CD4-positive, alpha-beta T cell (primary cell): Measurements from ENCODE around the gene KCNAB2. TPM values are rescaled to one million over a fixed set of nuclear protein-coding genes. Genes with fewer than 3 reads are reported as not detected.

Experiments
- ATAC-seq: fragments of 200-7000 bp; cut with Tn5 transposase; one replicate; pipeline ENCODE4 v1.10.0; 2022; ENCODE audit warnings: mild to moderate bottlenecking; ENCODE audit not compliant: poor library complexity
- CTCF ChIA-PET: fragments of 350-600 bp; sonication (Branson Sonifier 250); formaldehyde crosslinking; loops from one replicate; lab custom pipeline; 2021; ENCODE audit warnings: antibody characterized with exemption, inconsistent platforms; lab: Charles Lee
- POLR2A ChIA-PET: fragments of 350-600 bp; sonication (Branson Sonifier 250); formaldehyde crosslinking; loops from one replicate; lab custom pipeline; 2021; ENCODE audit warnings: antibody characterized with exemption, inconsistent platforms; lab: Charles Lee
- DNase-seq, 14 experiments: peaks; one replicate each; pipeline ENCODE4 v3.0.0-alpha.2; 2013 to 2020; ENCODE audit warnings: mixed read lengths in 2 of 14
- H3K27ac ChIP-seq, 2 donors: one replicate each; pipeline versions ENCODE4 v1.5.1 to v1.7.0; 2013; ENCODE audit warnings: low read length in 2 of 2, low read depth in 1 of 2, mild to moderate bottlenecking in 1 of 2
- H3K27me3 ChIP-seq, 2 experiments: 1 replicate in 1 of 2; 2 replicates in 1 of 2; pipeline versions ENCODE4 v1.6.1 to v1.7.0; 2013; ENCODE audit warnings: low read length in 2 of 2, control low read depth in 1 of 2, mild to moderate bottlenecking in 1 of 2, moderate library complexity in 1 of 2; ENCODE audit not compliant: insufficient read depth in 2 of 2, control insufficient read depth in 1 of 2
- H3K36me3 ChIP-seq: one replicate; pipeline ENCODE4 v1.6.1; 2013; ENCODE audit warnings: low read length, control low read depth; ENCODE audit not compliant: insufficient read depth
- H3K4me1 ChIP-seq: one replicate; pipeline ENCODE4 v1.6.1; 2013; ENCODE audit warnings: low read length, control low read depth; ENCODE audit not compliant: insufficient read depth
- H3K4me3 ChIP-seq: one replicate; pipeline ENCODE4 v1.5.1; 2013; ENCODE audit warnings: mild to moderate bottlenecking, low read length, moderate library complexity
- H3K9me3 ChIP-seq, 2 experiments: 1 replicate in 1 of 2; 2 replicates in 1 of 2; pipeline versions ENCODE4 v1.6.1 to v1.7.0; 2013; ENCODE audit warnings: low read length in 2 of 2, mild to moderate bottlenecking in 2 of 2, control low read depth in 1 of 2, moderate library complexity in 1 of 2; ENCODE audit not compliant: control insufficient read depth in 1 of 2, insufficient read depth in 1 of 2
- H3K27ac Mint-ChIP-seq: one replicate; pipeline ENCODE4 v1.8.0; 2020; ENCODE audit warnings: mixed read lengths
- H3K27me3 Mint-ChIP-seq: one replicate; pipeline ENCODE4 v1.8.0; 2021; ENCODE audit warnings: mixed read lengths
- H3K36me3 Mint-ChIP-seq: one replicate; pipeline ENCODE4 v1.8.0; 2021; ENCODE audit warnings: low read depth, mixed read lengths
- H3K4me1 Mint-ChIP-seq: one replicate; pipeline ENCODE4 v1.8.0; 2021; ENCODE audit warnings: low read depth, mixed read lengths
- H3K4me3 Mint-ChIP-seq: one replicate; pipeline ENCODE4 v1.8.0; 2020; ENCODE audit warnings: mild to moderate bottlenecking, mixed read lengths
- H3K9me3 Mint-ChIP-seq: one replicate; pipeline ENCODE4 v1.8.0; 2020; ENCODE audit warnings: mixed read lengths
- intact Hi-C, 2 experiments: fragments of 100-400 bp; cut with DNase I in 1 of 2; cut with micrococcal nuclease in 1 of 2; formaldehyde crosslinking; loops; one replicate each; pipeline versions ENCODE4 v1.15.1 to v1.9.0; 2023 to 2025; cut with DNase I, micrococcal nuclease
- total RNA-seq, 174 experiments: library from RNA in 2 of 174; stranded (reverse) in 2 of 174; gene quantifications; one replicate each; pipeline ENCODE4 v1.2.3 and lab custom pipeline; 2021 to 2026
- TF ChIP-seq, protein P1 (sequence below): fragments of 200-600 bp; IDR thresholded peaks from one replicate; pipeline ENCODE4 v1.8.0; 2022; ENCODE audit warnings: antibody characterized with exemption, mild to moderate bottlenecking

KCNAB2 gene
- total RNA-seq, 2 experiments from 2014 or later, result 147 to 155 TPM

DNA sequence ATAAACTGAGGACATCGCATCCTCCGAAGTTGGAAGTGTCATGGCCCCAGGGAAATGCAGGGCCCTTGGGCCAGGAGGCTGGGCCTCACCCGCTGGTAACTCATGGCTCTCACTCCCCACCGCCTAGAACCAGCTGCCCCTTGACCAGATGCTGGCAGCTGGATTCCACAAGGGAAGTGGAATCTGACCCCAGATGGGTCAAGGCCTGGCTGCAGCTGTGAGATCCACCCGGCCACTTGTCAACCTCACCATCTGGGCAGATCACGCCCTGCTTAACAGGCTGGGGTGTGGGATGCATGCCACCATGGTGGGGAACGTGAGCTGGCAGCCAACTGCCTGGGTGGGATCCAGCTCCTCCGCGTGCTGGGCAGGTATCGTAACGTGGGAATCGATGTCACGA is 25.5 kb downstream of the KCNAB2 start:
- H3K4me3 Mint-ChIP-seq, result no peak overlapping the region
- Histone ChIP-seq H3K27me3 (no peaks in the 10 kb centered on the region), H3K9me3 (no peaks in the 10 kb centered on the region), H3K4me3 (no peak overlapping the region), H3K36me3 (peaks cover 73% of the 10 kb centered on the region), H3K4me1 (no peaks in the 10 kb centered on the region), H3K27ac (no peak overlapping the region)
- H3K27me3 Mint-ChIP-seq, result no peaks in the 10 kb centered on the region
- intact Hi-C loops, result no loop called here
- POLR2A ChIA-PET, result no interaction called here
- H3K27ac Mint-ChIP-seq, result no peak overlapping the region
- H3K36me3 Mint-ChIP-seq, result peaks cover 41% of the 10 kb centered on the region
- H3K9me3 Mint-ChIP-seq, result no peaks in the 10 kb centered on the region
- CTCF ChIA-PET, result no interaction called here
- DNase-seq, result no peak
- no peaks in the 10 kb centered on the region for H3K4me1 Mint-ChIP-seq
- no peak for ATAC-seq
- TF ChIP-seq, protein P1, sequence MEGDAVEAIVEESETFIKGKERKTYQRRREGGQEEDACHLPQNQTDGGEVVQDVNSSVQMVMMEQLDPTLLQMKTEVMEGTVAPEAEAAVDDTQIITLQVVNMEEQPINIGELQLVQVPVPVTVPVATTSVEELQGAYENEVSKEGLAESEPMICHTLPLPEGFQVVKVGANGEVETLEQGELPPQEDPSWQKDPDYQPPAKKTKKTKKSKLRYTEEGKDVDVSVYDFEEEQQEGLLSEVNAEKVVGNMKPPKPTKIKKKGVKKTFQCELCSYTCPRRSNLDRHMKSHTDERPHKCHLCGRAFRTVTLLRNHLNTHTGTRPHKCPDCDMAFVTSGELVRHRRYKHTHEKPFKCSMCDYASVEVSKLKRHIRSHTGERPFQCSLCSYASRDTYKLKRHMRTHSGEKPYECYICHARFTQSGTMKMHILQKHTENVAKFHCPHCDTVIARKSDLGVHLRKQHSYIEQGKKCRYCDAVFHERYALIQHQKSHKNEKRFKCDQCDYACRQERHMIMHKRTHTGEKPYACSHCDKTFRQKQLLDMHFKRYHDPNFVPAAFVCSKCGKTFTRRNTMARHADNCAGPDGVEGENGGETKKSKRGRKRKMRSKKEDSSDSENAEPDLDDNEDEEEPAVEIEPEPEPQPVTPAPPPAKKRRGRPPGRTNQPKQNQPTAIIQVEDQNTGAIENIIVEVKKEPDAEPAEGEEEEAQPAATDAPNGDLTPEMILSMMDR, result no peak

DNA sequence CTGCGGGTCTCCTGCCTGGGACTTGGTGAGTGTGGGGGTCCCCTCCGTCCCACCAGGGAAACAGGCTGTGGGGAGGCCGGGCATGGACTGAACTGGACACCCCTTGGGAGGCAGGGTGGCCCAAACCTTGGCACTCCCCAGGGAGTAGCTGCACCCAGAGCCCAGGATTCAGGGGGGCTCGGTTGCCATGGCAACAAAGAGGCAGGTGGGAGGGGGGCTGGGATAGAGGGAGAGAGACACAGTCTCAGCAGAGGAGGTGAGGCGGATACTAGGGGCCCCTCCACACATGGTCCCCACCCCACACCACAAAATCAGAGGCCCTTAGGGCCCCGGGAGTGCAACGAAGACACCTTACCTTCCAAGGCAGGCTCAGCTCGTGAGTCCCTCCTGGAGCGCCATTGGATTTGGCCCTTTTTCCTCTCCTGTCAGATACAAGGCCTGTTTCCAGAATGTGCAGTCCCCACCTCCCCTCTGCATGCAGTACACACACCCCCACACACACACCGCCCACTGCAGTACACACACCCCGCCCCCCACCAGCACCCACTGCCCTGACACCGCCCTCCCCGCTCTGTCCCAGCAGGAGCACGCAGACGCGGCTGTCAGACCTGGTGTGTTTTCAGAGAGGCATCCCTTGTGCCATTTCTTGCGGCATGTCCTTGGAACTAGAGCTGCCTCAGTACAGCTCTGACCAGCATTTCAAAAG is 27.2 kb downstream of the KCNAB2 start:
- H3K36me3 Mint-ChIP-seq, result peaks cover 41% of the 10 kb centered on the region
- ATAC-seq, result no peak
- H3K4me1 Mint-ChIP-seq, result no peaks in the 10 kb centered on the region
- H3K4me1 ChIP-seq, result no peaks in the 10 kb centered on the region
- no peak overlapping the region for H3K4me3 Mint-ChIP-seq
- ChIA-PET CTCF (no interaction called here), POLR2A (no interaction called here)
- TF ChIP-seq, protein P1, result no peak
- no peaks in the 10 kb centered on the region for H3K27me3 ChIP-seq
- no peak overlapping the region for H3K4me3 ChIP-seq
- H3K27me3 Mint-ChIP-seq, result no peaks in the 10 kb centered on the region
- intact Hi-C loops, result no loop called here
- peaks cover 77% of the 10 kb centered on the region for H3K36me3 ChIP-seq
- no peak overlapping the region for H3K27ac Mint-ChIP-seq
- H3K9me3 ChIP-seq, result no peaks in the 10 kb centered on the region
- H3K9me3 Mint-ChIP-seq, result no peaks in the 10 kb centered on the region
- H3K27ac ChIP-seq, result no peak overlapping the region
- DNase-seq, result no peak

DNA sequence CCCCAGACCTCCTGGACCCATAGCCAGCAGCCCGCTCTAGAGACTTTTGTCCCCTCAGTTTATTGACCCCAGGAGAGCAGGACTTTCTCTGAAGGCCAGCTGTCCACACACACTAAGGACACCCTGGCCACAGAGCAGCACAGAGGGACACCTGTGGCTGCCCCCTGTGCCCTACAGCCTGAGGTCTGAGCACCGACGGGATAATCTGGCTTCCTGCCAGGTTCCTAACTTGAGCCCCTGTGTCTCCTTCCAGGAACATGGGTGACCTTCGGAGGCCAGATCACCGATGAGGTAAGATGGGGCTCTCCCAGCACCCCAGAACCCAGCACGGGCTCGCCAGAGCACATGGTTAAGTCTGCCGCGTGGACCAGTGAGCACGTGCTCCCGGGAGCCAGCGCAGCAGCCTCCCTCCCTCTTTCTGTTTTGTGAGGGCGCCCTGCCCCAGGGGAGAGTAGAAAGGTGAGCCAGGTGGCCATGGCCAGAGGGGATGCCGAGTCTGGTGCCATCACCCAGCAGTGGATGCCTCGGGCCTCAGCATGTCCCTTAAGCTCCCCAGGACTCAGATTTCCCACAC is 27.9 kb downstream of the KCNAB2 start:
- H3K27me3 ChIP-seq, result no peaks in the 10 kb centered on the region
- TF ChIP-seq, protein P1, result no peak
- Mint-ChIP-seq H3K4me1 (no peaks in the 10 kb centered on the region), H3K27me3 (no peaks in the 10 kb centered on the region), H3K9me3 (no peaks in the 10 kb centered on the region), H3K36me3 (peaks cover 48% of the 10 kb centered on the region), H3K4me3 (no peak overlapping the region), H3K27ac (no peak overlapping the region)
- POLR2A ChIA-PET, result no interaction called here
- H3K36me3 ChIP-seq, result peaks cover 80% of the 10 kb centered on the region
- intact Hi-C loops, result no loop called here
- no peak overlapping the region for H3K27ac ChIP-seq
- no peak overlapping the region for H3K4me3 ChIP-seq
- H3K4me1 ChIP-seq, result no peaks in the 10 kb centered on the region
- no peak for DNase-seq
- CTCF ChIA-PET, result no interaction called here
- H3K9me3 ChIP-seq, result no peaks in the 10 kb centered on the region
- no peak for ATAC-seq
